ENCODE data around the gene ADGRG1.

GRCh38 chr16:57679016-57679415, 50.6 kb downstream of the ADGRG1 start:
- no peak for TF ChIP-seq CTCF (IDR thresholded peaks at IDR 0.05; ENCODE audit: borderline replicate concordance, extremely low read depth, low read length, poor library complexity, severe bottlenecking)
- TF ChIP-seq EZH2 (IDR thresholded peaks at IDR 0.05; ENCODE audit: borderline replicate concordance, low read depth, low read length, severe bottlenecking): no peak

Measured in DND-41 (cell line).